Progenitor cell of endocrine pancreas (in vitro differentiated cells): ENCODE data around the gene RSPO3. TPM values are rescaled to one million over a fixed set of nuclear protein-coding genes. Genes with fewer than 3 reads are reported as not detected.
"Not testable (repeated sequence)": the region's sequence is repeated elsewhere in the genome, so short reads cannot be mapped to it uniquely, and the experiment has no call there.

ENCODE experiments used
- DNase-seq: peaks from one replicate; pipeline ENCODE4 v3.0.0; 2021; ENCODE audit warnings: low spot score; ENCODE audit not compliant: unreplicated experiment
- H3K27ac Mint-ChIP-seq: 2 replicates; pipeline ENCODE4 v1.8.0; 2021; ENCODE audit warnings: mild to moderate bottlenecking, moderate library complexity, mixed read lengths
- H3K27me3 Mint-ChIP-seq: 2 replicates; pipeline ENCODE4 v1.8.0; 2021; ENCODE audit warnings: mixed read lengths
- H3K36me3 Mint-ChIP-seq: 2 replicates; pipeline ENCODE4 v1.8.0; 2022; ENCODE audit warnings: mixed read lengths; ENCODE audit not compliant: insufficient read depth
- H3K4me1 Mint-ChIP-seq: 2 replicates; pipeline ENCODE4 v1.8.0; 2021; ENCODE audit warnings: low read depth, mixed read lengths
- H3K4me3 Mint-ChIP-seq: 2 replicates; pipeline ENCODE4 v1.8.0; 2021; ENCODE audit warnings: low read depth, mild to moderate bottlenecking, moderate library complexity, mixed read lengths
- H3K9me3 Mint-ChIP-seq: 2 replicates; pipeline ENCODE4 v1.8.0; 2021; ENCODE audit warnings: low read depth, mixed read lengths
- total RNA-seq: library from RNA; stranded (reverse); gene quantifications from 2 replicates; pipeline ENCODE4 v1.2.1, GENCODE V29; 2021
- TF ChIP-seq, protein P1 (sequence below): fragments of 200-600 bp; sonication (generic); IDR thresholded peaks from one replicate; pipeline ENCODE4 v1.5.0; 2021; ENCODE audit warnings: antibody characterized with exemption, mild to moderate bottlenecking; ENCODE audit not compliant: unreplicated experiment

RSPO3 gene
- total RNA-seq, 1 donor from 2014 or later: 0.43 TPM

DNA sequence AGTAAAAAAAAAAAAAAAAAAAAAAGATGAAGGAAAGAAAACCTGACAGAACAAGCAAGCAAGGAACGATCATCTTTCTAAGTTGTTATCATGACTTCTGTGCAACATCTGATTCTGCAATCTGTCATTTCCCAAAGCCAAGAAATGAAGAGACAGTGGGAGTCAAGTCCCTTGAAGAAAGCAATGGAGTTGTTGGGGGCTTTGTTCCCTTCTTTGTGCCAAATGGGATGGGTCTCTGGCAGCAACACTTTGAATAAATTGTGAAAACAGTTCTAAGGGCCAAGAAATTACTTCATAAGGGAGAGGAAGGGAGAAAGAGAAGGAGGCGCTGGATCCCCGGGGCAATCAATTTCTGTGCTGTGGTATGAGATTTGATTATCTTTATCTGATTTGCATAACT is 33.3 kb upstream of the RSPO3 start:
- H3K27me3 Mint-ChIP-seq: peaks cover 45% of the 10 kb centered on the region
- no peak for DNase-seq
- H3K4me3 Mint-ChIP-seq: no peak overlapping the region
- H3K4me1 Mint-ChIP-seq: peaks cover 10% of the 10 kb centered on the region
- H3K36me3 Mint-ChIP-seq: no peaks in the 10 kb centered on the region
- H3K27ac Mint-ChIP-seq: no peak overlapping the region
- H3K9me3 Mint-ChIP-seq: no peaks in the 10 kb centered on the region
- TF ChIP-seq, protein P1, sequence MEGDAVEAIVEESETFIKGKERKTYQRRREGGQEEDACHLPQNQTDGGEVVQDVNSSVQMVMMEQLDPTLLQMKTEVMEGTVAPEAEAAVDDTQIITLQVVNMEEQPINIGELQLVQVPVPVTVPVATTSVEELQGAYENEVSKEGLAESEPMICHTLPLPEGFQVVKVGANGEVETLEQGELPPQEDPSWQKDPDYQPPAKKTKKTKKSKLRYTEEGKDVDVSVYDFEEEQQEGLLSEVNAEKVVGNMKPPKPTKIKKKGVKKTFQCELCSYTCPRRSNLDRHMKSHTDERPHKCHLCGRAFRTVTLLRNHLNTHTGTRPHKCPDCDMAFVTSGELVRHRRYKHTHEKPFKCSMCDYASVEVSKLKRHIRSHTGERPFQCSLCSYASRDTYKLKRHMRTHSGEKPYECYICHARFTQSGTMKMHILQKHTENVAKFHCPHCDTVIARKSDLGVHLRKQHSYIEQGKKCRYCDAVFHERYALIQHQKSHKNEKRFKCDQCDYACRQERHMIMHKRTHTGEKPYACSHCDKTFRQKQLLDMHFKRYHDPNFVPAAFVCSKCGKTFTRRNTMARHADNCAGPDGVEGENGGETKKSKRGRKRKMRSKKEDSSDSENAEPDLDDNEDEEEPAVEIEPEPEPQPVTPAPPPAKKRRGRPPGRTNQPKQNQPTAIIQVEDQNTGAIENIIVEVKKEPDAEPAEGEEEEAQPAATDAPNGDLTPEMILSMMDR: no peak

DNA sequence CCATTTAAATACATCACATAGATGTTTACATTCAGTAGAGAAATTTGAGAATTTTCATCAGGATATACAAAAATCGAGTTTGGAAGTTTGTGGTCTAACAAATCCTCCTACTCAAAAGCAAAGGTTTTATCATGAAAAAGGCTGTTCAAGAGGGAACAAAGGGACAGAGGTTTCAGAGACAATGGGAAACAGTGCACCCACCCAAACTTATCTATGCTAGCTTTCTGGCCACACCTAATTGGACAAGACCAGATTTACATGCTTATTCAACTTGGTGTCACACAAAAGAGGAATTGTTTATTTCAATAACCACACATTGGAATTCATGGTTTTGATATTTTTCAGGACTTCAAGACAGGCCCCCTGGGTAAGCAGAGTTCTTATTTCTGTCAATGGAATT is 28.4 kb upstream of the RSPO3 start:
- H3K27ac Mint-ChIP-seq: peak overlapping the region; percentile 38

DNA sequence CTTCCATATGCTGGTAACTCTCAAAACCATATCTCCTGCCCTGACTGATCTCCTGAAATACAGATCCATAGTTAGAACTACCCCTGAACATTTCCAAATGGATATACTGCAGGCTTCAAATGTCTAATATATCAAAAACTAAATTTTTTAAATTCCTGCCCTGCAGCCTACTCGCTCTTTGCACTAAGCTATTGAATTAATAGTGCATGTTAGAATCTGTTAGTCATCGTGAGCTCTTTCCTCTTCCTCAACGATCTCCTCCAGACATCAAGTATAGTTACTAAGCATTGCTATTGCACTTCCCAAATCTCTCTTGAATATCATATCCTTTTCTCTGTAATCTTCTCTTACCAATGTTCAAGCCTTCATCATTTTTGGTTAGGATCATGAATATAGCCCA is 26.0 kb upstream of the RSPO3 start:
- H3K36me3 Mint-ChIP-seq: no peaks in the 10 kb centered on the region
- H3K9me3 Mint-ChIP-seq: no peaks in the 10 kb centered on the region
- peaks cover 15% of the 10 kb centered on the region for H3K27me3 Mint-ChIP-seq
- TF ChIP-seq, protein P1: no peak
- H3K4me3 Mint-ChIP-seq: no peak overlapping the region
- no peak overlapping the region for H3K27ac Mint-ChIP-seq
- DNase-seq: no peak
- peaks cover 6% of the 10 kb centered on the region for H3K4me1 Mint-ChIP-seq

More for the DNA sequence above, 28.4 kb upstream of the RSPO3 start:
- H3K9me3 Mint-ChIP-seq: no peaks in the 10 kb centered on the region
- TF ChIP-seq, protein P1: no peak
- H3K27me3 Mint-ChIP-seq: peaks cover 27% of the 10 kb centered on the region
- H3K36me3 Mint-ChIP-seq: no peaks in the 10 kb centered on the region
- H3K4me3 Mint-ChIP-seq: no peak overlapping the region
- no peak for DNase-seq
- peaks cover 6% of the 10 kb centered on the region for H3K4me1 Mint-ChIP-seq

DNA sequence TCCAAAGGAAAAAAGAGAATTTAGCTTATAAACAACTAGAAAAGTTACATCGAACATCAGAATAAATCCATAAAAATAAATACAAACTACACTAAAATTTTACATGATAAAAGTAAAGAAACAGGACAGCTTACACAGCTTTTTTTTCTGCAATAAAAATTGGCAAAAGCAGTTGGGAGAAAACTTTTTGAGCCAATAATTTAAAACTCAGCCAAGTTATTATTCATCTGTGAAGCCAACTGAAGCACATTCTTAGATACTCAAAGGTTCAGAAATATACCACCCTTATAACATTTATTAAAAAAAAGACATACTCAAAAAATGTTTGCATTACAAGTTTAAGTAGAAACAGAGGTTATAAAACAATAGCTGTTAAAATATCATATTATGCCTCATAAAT is 23.7 kb upstream of the RSPO3 start:
- Mint-ChIP-seq H3K9me3 (no peaks in the 10 kb centered on the region), H3K27ac (no peak overlapping the region), H3K36me3 (no peaks in the 10 kb centered on the region), H3K4me1 (peaks cover 4% of the 10 kb centered on the region), H3K4me3 (no peak overlapping the region), H3K27me3 (peaks cover 28% of the 10 kb centered on the region)
- TF ChIP-seq, protein P1: no peak
- no peak for DNase-seq

DNA sequence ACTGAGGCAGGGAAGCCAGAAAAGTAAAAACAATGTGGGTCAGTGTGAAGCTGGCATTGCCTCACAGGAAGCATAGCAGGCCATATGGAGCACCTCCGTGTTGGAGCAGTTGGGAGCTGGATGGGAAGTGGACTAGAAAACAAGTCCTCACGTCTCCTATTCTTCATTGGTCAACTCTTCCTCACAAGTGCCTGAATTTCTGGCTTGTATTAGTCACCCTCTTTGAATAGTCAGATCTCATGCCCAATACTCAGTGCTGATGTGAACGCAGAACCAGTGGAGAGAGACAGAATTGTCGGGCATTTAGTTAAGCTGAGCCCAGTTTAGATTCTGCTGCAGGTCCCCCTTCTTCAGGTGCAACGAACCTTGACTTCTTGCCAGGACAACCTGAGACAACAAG is 22.3 kb upstream of the RSPO3 start:
- Mint-ChIP-seq H3K4me1 (no peaks in the 10 kb centered on the region), H3K36me3 (no peaks in the 10 kb centered on the region), H3K27me3 (peaks cover 30% of the 10 kb centered on the region), H3K9me3 (no peaks in the 10 kb centered on the region), H3K27ac (no peak overlapping the region), H3K4me3 (no peak overlapping the region)
- DNase-seq: no peak
- TF ChIP-seq, protein P1: no peak

DNA sequence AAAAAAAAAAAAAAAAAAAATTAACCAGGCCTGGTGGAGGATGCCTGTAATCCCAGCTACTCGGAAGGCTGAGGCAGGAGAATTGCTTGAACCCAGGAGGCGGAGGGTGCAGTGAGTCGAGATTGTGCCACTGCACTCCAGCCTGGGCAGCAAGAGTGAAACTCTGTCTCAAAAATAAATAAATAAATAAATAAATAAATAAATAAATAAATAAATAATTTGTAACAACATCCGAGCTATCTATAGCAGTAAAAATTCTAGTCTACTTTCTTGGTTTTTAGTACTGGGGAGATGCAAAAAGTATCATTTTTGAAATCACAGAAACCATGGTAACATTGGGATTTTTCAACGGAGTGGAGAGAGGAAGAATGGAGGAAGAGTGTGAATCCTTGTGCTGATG is 21.0 kb upstream of the RSPO3 start:
- not testable (repeated sequence) for H3K4me1 Mint-ChIP-seq, H3K9me3 Mint-ChIP-seq, DNase-seq, H3K4me3 Mint-ChIP-seq, H3K36me3 Mint-ChIP-seq, H3K27ac Mint-ChIP-seq
- peaks cover 30% of the 10 kb centered on the region for H3K27me3 Mint-ChIP-seq
